ENCODE measurements around the gene PCBP3. TPM values are rescaled to one million over a fixed set of nuclear protein-coding genes. Genes with fewer than 3 reads are reported as not detected.
A peak's percentile ranks its signal among the peaks of the same experiment; 100 is the strongest.
"Not testable (repeated sequence)": the region's sequence is repeated elsewhere in the genome, so short reads cannot be mapped to it uniquely, and the experiment has no call there.

PCBP3 gene
- total RNA-seq, 2 donors from 2014 or later = 2.6 to 7.4 TPM

GRCh38 chr21:45814210-45814940 lies 170.8 kb downstream of the PCBP3 start:
- DNase-seq (ENCODE audit: low spot score); intact Hi-C loops (cut with DNase I): not testable (repeated sequence)

- intact Hi-C loops (cut with DNase I); DNase-seq (ENCODE audit: low spot score): not testable (repeated sequence)
These were observed 172.3 kb downstream of the PCBP3 start for GRCh38 chr21:45815781-45816180.

- intact Hi-C loops (cut with DNase I) = no loop called here
These were observed 173.3 kb downstream of the PCBP3 start for GRCh38 chr21:45816794-45817193.

GRCh38 chr21:45817345-45817744 lies 173.8 kb downstream of the PCBP3 start:
- intact Hi-C loops (cut with DNase I) = no loop called here
- DNase-seq (ENCODE audit: low spot score) = no peak

More at GRCh38 chr21:45816794-45817193, 173.3 kb downstream of the PCBP3 start:
- DNase-seq (ENCODE audit: low spot score) = no peak

GRCh38 chr21:45818276-45818903 lies 174.9 kb downstream of the PCBP3 start:
- intact Hi-C loops (cut with DNase I) = no loop called here
- no peak for DNase-seq (ENCODE audit: low spot score)

GRCh38 chr21:45818904-45819285 lies 175.4 kb downstream of the PCBP3 start:
- DNase-seq (ENCODE audit: low spot score) = no peak
- intact Hi-C loops (cut with DNase I) = no loop called here

- DNase-seq (ENCODE audit: low spot score) = peak; percentile 75
- intact Hi-C loops (cut with DNase I) = loop anchor here (5.0 kb wide), 1 partner anchor 262 kb away; no protein-coding TSS in a partner anchor
These were observed 176.1 kb downstream of the PCBP3 start for GRCh38 chr21:45819478-45820170.

GRCh38 chr21:45820171-45821091 lies 176.9 kb downstream of the PCBP3 start:
- peak; percentile 91 for DNase-seq (ENCODE audit: low spot score)
- intact Hi-C loops (cut with DNase I) = loop anchor here (5.0 kb wide), 1 partner anchor 263 kb away; no protein-coding TSS in a partner anchor

- intact Hi-C loops (cut with DNase I) = loop anchor here (5.0 kb wide), 1 partner anchor 264 kb away; no protein-coding TSS in a partner anchor
- no peak for DNase-seq (ENCODE audit: low spot score)
These were observed 177.9 kb downstream of the PCBP3 start for GRCh38 chr21:45821315-45821962.

GRCh38 chr21:45821998-45822397 lies 178.5 kb downstream of the PCBP3 start:
- no peak for DNase-seq (ENCODE audit: low spot score)
- intact Hi-C loops (cut with DNase I) = loop anchor here (5.0 kb wide), 1 partner anchor 265 kb away; no protein-coding TSS in a partner anchor

- intact Hi-C loops (cut with DNase I) = loop anchor here (5.0 kb wide), 1 partner anchor 265 kb away; no protein-coding TSS in a partner anchor
- DNase-seq (ENCODE audit: low spot score) = peak; percentile 74
These were observed 179.0 kb downstream of the PCBP3 start for GRCh38 chr21:45822429-45823099.

- intact Hi-C loops (cut with DNase I) = loop anchor here (5.0 kb wide), 1 partner anchor 266 kb away; no protein-coding TSS in a partner anchor
- DNase-seq (ENCODE audit: low spot score) = no peak
These were observed 179.7 kb downstream of the PCBP3 start for GRCh38 chr21:45823100-45823681.

- intact Hi-C loops (cut with DNase I) = loop anchor here (5.0 kb wide), 1 partner anchor 267 kb away; no protein-coding TSS in a partner anchor
- no peak for DNase-seq (ENCODE audit: low spot score)
These were observed 181.2 kb downstream of the PCBP3 start for GRCh38 chr21:45824546-45825215.

- intact Hi-C loops (cut with DNase I) = no loop called here
- no peak for DNase-seq (ENCODE audit: low spot score)
These were observed 181.7 kb downstream of the PCBP3 start for GRCh38 chr21:45825219-45825618.

- DNase-seq (ENCODE audit: low spot score) = no peak
- intact Hi-C loops (cut with DNase I) = no loop called here
These were observed 183.3 kb downstream of the PCBP3 start for GRCh38 chr21:45826676-45827301.

GRCh38 chr21:45827302-45827692 lies 183.8 kb downstream of the PCBP3 start:
- DNase-seq (ENCODE audit: low spot score) = no peak
- intact Hi-C loops (cut with DNase I) = no loop called here

Data from posterior vena cava (tissue), 2 donors.